ENCODE results near the gene SLCO2B1.

The SLCO2B1 gene

GRCh38 chr11:75201771-75202170 is 50.9 kb downstream of the SLCO2B1 start:
- Mint-ChIP-seq H3K4me3 (no peak overlapping the region), H3K27me3 (ENCODE audit: low read depth) (peaks cover 7% of the 10 kb centered on the region), H3K36me3 (ENCODE audit: low read depth) (no peaks in the 10 kb centered on the region), H3K4me1 (ENCODE audit: low read depth) (no peaks in the 10 kb centered on the region), H3K9me3 (no peaks in the 10 kb centered on the region), H3K27ac (no peak overlapping the region)

- Mint-ChIP-seq H3K4me3 (no peak overlapping the region), H3K4me1 (ENCODE audit: low read depth) (no peaks in the 10 kb centered on the region), H3K27me3 (ENCODE audit: low read depth) (peaks cover 11% of the 10 kb centered on the region), H3K36me3 (ENCODE audit: low read depth) (no peaks in the 10 kb centered on the region), H3K27ac (no peak overlapping the region), H3K9me3 (no peaks in the 10 kb centered on the region)
Observed at GRCh38 chr11:75202195-75202594, 51.3 kb downstream of the SLCO2B1 start.

DNA sequence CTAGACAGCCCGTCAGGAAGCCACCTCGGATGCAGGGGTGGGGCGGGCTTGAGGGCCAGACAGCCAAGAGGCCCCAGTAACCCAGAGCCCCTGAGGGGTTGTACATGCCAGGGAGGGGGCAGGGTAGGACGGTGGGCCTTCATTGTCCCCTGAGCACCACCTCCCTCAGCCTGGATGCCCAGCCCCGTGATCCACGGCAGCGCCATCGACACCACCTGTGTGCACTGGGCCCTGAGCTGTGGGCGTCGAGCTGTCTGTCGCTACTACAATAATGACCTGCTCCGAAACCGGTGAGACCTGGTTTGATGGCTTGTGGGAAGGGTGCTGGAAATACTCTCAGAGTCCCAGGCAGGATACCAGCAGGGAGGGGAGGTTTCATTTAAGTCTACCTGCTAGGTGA is 52.2 kb downstream of the SLCO2B1 start:
- H3K36me3 Mint-ChIP-seq (ENCODE audit: low read depth): no peaks in the 10 kb centered on the region

GRCh38 chr11:75203641-75204011 is 52.7 kb downstream of the SLCO2B1 start:
- Mint-ChIP-seq H3K4me1 (ENCODE audit: low read depth) (no peaks in the 10 kb centered on the region), H3K9me3 (no peaks in the 10 kb centered on the region), H3K4me3 (no peak overlapping the region), H3K27me3 (ENCODE audit: low read depth) (peaks cover 13% of the 10 kb centered on the region), H3K36me3 (ENCODE audit: low read depth) (no peaks in the 10 kb centered on the region), H3K27ac (no peak overlapping the region)

More for the DNA sequence above, 52.2 kb downstream of the SLCO2B1 start:
- no peaks in the 10 kb centered on the region for H3K9me3 Mint-ChIP-seq
- H3K27me3 Mint-ChIP-seq (ENCODE audit: low read depth): peaks cover 13% of the 10 kb centered on the region
- no peaks in the 10 kb centered on the region for H3K4me1 Mint-ChIP-seq (ENCODE audit: low read depth)
- no peak overlapping the region for H3K4me3 Mint-ChIP-seq
- no peak overlapping the region for H3K27ac Mint-ChIP-seq

- Mint-ChIP-seq H3K36me3 (ENCODE audit: low read depth) (no peaks in the 10 kb centered on the region), H3K9me3 (no peaks in the 10 kb centered on the region), H3K27me3 (ENCODE audit: low read depth) (peaks cover 13% of the 10 kb centered on the region), H3K4me1 (ENCODE audit: low read depth) (no peaks in the 10 kb centered on the region), H3K4me3 (no peak overlapping the region), H3K27ac (no peak overlapping the region)
Observed at GRCh38 chr11:75204012-75204674, 53.2 kb downstream of the SLCO2B1 start.

- Mint-ChIP-seq H3K27me3 (ENCODE audit: low read depth) (peaks cover 13% of the 10 kb centered on the region), H3K27ac (no peak overlapping the region), H3K4me3 (no peak overlapping the region), H3K9me3 (no peaks in the 10 kb centered on the region), H3K36me3 (ENCODE audit: low read depth) (no peaks in the 10 kb centered on the region), H3K4me1 (ENCODE audit: low read depth) (no peaks in the 10 kb centered on the region)
Observed at GRCh38 chr11:75204685-75205563, 54.0 kb downstream of the SLCO2B1 start.

- Mint-ChIP-seq H3K36me3 (ENCODE audit: low read depth) (no peaks in the 10 kb centered on the region), H3K4me3 (no peak overlapping the region), H3K4me1 (ENCODE audit: low read depth) (no peaks in the 10 kb centered on the region), H3K27me3 (ENCODE audit: low read depth) (peaks cover 13% of the 10 kb centered on the region), H3K27ac (no peak overlapping the region), H3K9me3 (no peaks in the 10 kb centered on the region)
Observed at GRCh38 chr11:75205564-75206020, 54.7 kb downstream of the SLCO2B1 start.

DNA sequence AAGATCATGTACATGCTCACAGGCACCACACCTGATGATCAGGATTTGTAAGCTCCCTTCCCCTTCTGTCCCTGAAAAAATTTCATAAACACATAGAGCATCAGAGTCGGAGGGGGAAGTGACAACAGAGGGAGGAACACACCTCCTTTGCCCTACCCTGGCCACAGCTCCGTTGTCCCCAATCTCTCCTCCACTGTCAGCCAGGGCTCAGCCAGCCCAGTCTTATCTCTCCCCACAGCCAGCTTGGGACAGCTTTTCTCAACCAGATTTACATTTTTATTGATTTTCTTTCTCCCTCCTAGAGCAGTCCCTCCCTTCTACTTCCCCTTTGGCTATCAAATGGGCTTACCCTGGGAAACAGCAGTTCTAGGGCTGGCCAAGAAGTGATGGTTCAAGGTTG is 57.5 kb downstream of the SLCO2B1 start:
- H3K4me3 Mint-ChIP-seq: no peak overlapping the region
- H3K36me3 Mint-ChIP-seq (ENCODE audit: low read depth): no peaks in the 10 kb centered on the region
- H3K9me3 Mint-ChIP-seq: no peaks in the 10 kb centered on the region
- H3K27ac Mint-ChIP-seq: no peak overlapping the region
- no peaks in the 10 kb centered on the region for H3K4me1 Mint-ChIP-seq (ENCODE audit: low read depth)
- H3K27me3 Mint-ChIP-seq (ENCODE audit: low read depth): peaks cover 19% of the 10 kb centered on the region

GRCh38 chr11:75212411-75212810 is 61.5 kb downstream of the SLCO2B1 start:
- no peak overlapping the region for H3K4me3 Mint-ChIP-seq
- no peak overlapping the region for H3K27ac Mint-ChIP-seq
- no peaks in the 10 kb centered on the region for H3K36me3 Mint-ChIP-seq (ENCODE audit: low read depth)
- H3K27me3 Mint-ChIP-seq (ENCODE audit: low read depth): peaks cover 9% of the 10 kb centered on the region
- H3K4me1 Mint-ChIP-seq (ENCODE audit: low read depth): peaks cover 3% of the 10 kb centered on the region
- no peaks in the 10 kb centered on the region for H3K9me3 Mint-ChIP-seq

GRCh38 chr11:75214411-75214821 is 63.5 kb downstream of the SLCO2B1 start:
- Mint-ChIP-seq H3K9me3 (no peaks in the 10 kb centered on the region), H3K4me3 (no peak overlapping the region), H3K27ac (no peak overlapping the region), H3K27me3 (ENCODE audit: low read depth) (peaks cover 9% of the 10 kb centered on the region), H3K4me1 (ENCODE audit: low read depth) (peaks cover 3% of the 10 kb centered on the region), H3K36me3 (ENCODE audit: low read depth) (no peaks in the 10 kb centered on the region)

GRCh38 chr11:75214843-75215242 is 63.9 kb downstream of the SLCO2B1 start:
- H3K9me3 Mint-ChIP-seq: no peaks in the 10 kb centered on the region
- peaks cover 9% of the 10 kb centered on the region for H3K27me3 Mint-ChIP-seq (ENCODE audit: low read depth)
- peaks cover 3% of the 10 kb centered on the region for H3K4me1 Mint-ChIP-seq (ENCODE audit: low read depth)
- no peak overlapping the region for H3K27ac Mint-ChIP-seq
- H3K36me3 Mint-ChIP-seq (ENCODE audit: low read depth): no peaks in the 10 kb centered on the region
- no peak overlapping the region for H3K4me3 Mint-ChIP-seq

GRCh38 chr11:75219869-75220268 is 69.0 kb downstream of the SLCO2B1 start:
- Mint-ChIP-seq H3K4me1 (ENCODE audit: low read depth) (no peaks in the 10 kb centered on the region), H3K36me3 (ENCODE audit: low read depth) (no peaks in the 10 kb centered on the region), H3K9me3 (no peaks in the 10 kb centered on the region), H3K27ac (peak overlapping the region; percentile 35), H3K27me3 (ENCODE audit: low read depth) (peaks cover 6% of the 10 kb centered on the region), H3K4me3 (no peak overlapping the region)

GRCh38 chr11:75223954-75224643 is 73.2 kb downstream of the SLCO2B1 start:
- H3K4me3 Mint-ChIP-seq: no peak overlapping the region
- no peaks in the 10 kb centered on the region for H3K4me1 Mint-ChIP-seq (ENCODE audit: low read depth)
- H3K27ac Mint-ChIP-seq: no peak overlapping the region
- peaks cover 7% of the 10 kb centered on the region for H3K27me3 Mint-ChIP-seq (ENCODE audit: low read depth)
- no peaks in the 10 kb centered on the region for H3K36me3 Mint-ChIP-seq (ENCODE audit: low read depth)
- no peaks in the 10 kb centered on the region for H3K9me3 Mint-ChIP-seq

DNA sequence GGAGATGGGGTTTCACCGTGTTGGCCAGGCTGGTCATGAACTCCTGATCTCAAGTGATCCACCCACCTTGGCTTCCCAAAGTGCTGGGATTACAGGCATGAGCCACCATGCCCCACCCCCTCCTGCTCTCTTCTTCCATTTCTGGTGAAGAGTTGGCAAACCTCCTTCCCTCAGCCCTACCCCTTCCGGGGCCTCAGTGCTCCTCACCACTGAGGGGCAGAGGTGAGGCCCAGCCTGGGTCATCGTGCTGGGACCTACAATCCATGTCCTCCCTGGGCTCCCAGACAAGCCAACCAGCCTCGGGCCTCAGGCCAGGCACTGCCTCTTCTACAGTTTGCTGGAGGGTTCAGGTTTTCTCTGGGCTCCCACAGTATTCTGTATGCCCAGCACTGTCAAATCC is 74.9 kb downstream of the SLCO2B1 start:
- peaks cover 4% of the 10 kb centered on the region for H3K27me3 Mint-ChIP-seq (ENCODE audit: low read depth)
- H3K4me1 Mint-ChIP-seq (ENCODE audit: low read depth): no peaks in the 10 kb centered on the region
- no peak overlapping the region for H3K27ac Mint-ChIP-seq
- no peaks in the 10 kb centered on the region for H3K9me3 Mint-ChIP-seq
- H3K36me3 Mint-ChIP-seq (ENCODE audit: low read depth): no peaks in the 10 kb centered on the region
- H3K4me3 Mint-ChIP-seq: no peak overlapping the region

Measured in T-helper 1 cell treated with Interleukin-12 subunit alpha and Interleukin-12 subunit beta and Interleukin-4 antibody, amounts not matched to agents 30 μg/mL and 1 μg/mL, for 36 hours (primary cell).